GM15510 (cell line): ENCODE measurements around the gene TC2N.

Experiments
- POLR2A ChIP-seq: IDR thresholded peaks from 3 replicates; pipeline ENCODE4 v1.6.1; 2011; ENCODE audit warnings: borderline replicate concordance; ENCODE audit not compliant: insufficient read length; ENCODE audit errors: extremely low read depth

TC2N gene

GRCh38 chr14:91742621-91743304 lies 124.6 kb downstream of the TC2N start:
- TF ChIP-seq POLR2A = no peak

DNA sequence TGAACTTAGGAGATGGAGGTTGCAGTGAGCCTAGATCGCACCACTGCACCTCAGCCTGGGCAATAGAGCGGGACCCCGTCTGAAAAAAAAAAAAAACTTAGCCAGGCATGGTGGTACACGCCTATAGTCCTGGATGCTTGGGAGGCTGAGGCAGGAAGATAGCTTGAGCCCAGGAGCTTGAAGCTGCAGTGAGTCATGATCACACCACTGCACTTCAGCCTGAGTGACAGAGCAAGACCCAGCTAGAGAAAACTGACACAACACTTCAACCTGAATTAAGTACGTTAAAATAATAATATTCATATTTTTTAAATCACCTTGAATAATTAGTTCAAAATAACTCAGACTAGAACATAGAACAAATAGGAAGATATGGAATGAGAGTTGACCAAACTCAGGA lies 129.7 kb downstream of the TC2N start:
- TF ChIP-seq POLR2A = no peak

DNA sequence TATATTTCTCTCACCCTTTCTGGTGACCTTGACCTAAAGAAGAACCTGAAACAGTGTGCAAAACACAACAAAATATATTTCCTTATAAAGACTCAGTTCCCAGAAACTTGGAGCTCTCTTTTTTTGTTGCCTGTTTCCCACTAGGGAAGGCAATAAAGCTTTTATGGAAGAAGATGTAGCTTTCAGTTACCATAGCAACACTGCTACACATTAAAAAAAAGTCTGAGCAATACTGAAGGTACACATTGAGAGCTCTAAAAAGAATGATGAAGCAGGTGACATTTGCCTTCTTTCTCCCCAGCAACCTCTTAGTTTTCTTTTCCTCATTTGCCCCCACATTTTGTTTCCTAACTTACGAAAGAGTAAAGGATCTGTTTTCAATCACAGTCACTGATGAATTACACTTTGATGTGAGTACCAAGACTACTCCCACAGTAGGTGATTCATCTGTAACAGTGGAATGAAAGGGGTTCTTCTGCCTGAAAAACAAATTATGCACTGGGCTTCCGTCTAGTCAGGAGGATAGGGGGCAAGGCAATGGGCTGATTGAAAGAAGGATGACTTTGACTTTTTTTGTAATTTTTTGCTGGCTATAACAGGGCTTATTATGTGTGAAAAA lies 134.4 kb downstream of the TC2N start:
- no peak for TF ChIP-seq POLR2A

GRCh38 chr14:91732439-91732838 lies 134.9 kb downstream of the TC2N start:
- no peak for TF ChIP-seq POLR2A

GRCh38 chr14:91731986-91732385 lies 135.3 kb downstream of the TC2N start, which contains the start of gene CATSPERB:
CATSPERB (minus strand) TSS chr14:91732086; CDS start chr14:91729479, 2,607 bp downstream.
- TF ChIP-seq POLR2A = no peak

- TF ChIP-seq POLR2A = no peak
These were observed 136.3 kb downstream of the TC2N start for GRCh38 chr14:91731018-91731417.

DNA sequence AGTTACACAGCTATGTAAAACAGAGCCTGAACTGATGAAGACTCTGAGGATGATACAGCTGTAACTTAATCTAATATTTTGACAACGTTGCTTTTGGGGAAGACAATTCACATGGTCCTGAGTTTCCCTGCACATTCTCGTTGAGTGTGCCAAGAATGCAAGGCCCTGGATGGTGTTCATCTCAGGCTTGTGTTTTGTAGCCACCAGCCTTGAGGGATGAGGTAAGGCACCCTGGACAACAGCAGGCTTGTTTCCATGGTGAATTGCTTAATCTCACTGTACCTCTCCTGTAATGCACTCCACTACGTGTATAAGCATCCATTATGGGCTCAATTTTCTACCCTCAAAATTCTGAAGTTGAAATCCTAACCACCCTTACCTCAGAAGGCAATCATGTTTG lies 137.6 kb downstream of the TC2N start:
- no peak for TF ChIP-seq POLR2A
